ENCODE measurements around the gene CNTNAP2. TPM values are rescaled to one million over a fixed set of nuclear protein-coding genes. Genes with fewer than 3 reads are reported as not detected.

Gene CNTNAP2
- total and polyA plus RNA-seq, 11 donors, result 0.01 to 2.6 (median 0.31) TPM; not detected in 3

DNA sequence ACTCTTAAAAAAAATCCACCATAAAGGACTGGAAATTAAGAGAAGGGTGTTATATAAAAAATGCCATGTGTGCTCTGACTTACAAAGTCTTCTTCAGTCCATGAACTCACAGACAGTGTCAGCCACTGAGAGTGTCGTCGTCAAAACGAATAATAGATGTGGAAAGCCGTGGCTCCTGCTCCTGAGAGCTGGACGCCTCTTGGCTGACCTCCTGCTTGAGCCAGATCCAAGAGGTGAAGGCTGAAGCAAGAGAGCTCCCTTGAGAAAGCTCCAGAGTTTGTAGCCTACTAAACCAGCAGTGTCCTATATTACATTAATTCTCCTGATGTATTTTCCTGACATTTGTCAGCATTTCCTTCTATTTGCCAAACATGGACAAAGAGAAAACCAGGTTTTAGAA, 2239.7 kb downstream of the CNTNAP2 start:
- H3K4me3 ChIP-seq, result no peak overlapping the region
- TF ChIP-seq, protein P1, sequence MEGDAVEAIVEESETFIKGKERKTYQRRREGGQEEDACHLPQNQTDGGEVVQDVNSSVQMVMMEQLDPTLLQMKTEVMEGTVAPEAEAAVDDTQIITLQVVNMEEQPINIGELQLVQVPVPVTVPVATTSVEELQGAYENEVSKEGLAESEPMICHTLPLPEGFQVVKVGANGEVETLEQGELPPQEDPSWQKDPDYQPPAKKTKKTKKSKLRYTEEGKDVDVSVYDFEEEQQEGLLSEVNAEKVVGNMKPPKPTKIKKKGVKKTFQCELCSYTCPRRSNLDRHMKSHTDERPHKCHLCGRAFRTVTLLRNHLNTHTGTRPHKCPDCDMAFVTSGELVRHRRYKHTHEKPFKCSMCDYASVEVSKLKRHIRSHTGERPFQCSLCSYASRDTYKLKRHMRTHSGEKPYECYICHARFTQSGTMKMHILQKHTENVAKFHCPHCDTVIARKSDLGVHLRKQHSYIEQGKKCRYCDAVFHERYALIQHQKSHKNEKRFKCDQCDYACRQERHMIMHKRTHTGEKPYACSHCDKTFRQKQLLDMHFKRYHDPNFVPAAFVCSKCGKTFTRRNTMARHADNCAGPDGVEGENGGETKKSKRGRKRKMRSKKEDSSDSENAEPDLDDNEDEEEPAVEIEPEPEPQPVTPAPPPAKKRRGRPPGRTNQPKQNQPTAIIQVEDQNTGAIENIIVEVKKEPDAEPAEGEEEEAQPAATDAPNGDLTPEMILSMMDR (IDR thresholded peaks at IDR 0.05), result no peak
- no peak for TF ChIP-seq POLR2A (IDR thresholded peaks at IDR 0.05)
- no peaks in the 10 kb centered on the region for H3K9me3 ChIP-seq
- H3K27ac ChIP-seq, result no peak overlapping the region
- peaks cover 0 to 11% (median 0%) of the 10 kb centered on the region in 9 donors for H3K27me3 ChIP-seq
- intact Hi-C loops (cut with DNase I), result no loop called here
- H3K36me3 ChIP-seq, result no peaks in the 10 kb centered on the region
- H3K4me1 ChIP-seq, result peaks cover 0 to 12% (median 0%) of the 10 kb centered on the region in 12 donors
- peak; percentile 41 to 70 (median 57) for DNase-seq
- WGBS, 4 donors, result 34 to 45% (median 40%) methylated on average over 5 of the region's 5 CpGs
- peak in 3 of 4 donors; percentile 71 to 82 (median 72) for ATAC-seq

DNA sequence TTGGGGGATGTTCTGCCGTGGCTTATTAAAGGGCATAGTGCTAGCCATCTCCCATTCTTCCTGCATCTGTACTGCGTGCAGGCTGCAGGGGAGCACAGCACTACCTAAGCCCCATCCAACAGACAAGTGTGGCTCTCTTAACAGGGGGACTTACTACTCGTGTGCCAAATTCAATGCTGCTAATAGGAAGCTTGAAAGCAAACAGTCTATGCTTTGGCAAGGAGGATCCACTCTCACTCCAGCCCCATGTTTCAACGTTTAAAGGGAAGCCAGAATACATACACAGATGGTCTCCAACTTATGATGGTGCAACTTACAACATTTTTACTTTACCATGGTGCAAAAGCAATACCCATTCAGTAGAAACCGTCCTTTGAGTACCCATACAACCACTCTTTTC, 2245.9 kb downstream of the CNTNAP2 start:
- no peak for ATAC-seq
- Histone ChIP-seq H3K9me3 (no peaks in the 10 kb centered on the region), H3K27me3 (no peaks in the 10 kb centered on the region), H3K4me1 (no peaks in the 10 kb centered on the region), H3K27ac (no peak overlapping the region), H3K4me3 (no peak overlapping the region), H3K36me3 (no peaks in the 10 kb centered on the region)
- intact Hi-C loops (cut with DNase I), result no loop called here
- 74 to 81% (median 77%) methylated on average over 4 to 5 of the region's 5 CpGs for WGBS, 4 donors
- DNase-seq, result no peak
- TF ChIP-seq POLR2A (IDR thresholded peaks at IDR 0.05), result no peak
- TF ChIP-seq, protein P1 (IDR thresholded peaks at IDR 0.05), result no peak

DNA sequence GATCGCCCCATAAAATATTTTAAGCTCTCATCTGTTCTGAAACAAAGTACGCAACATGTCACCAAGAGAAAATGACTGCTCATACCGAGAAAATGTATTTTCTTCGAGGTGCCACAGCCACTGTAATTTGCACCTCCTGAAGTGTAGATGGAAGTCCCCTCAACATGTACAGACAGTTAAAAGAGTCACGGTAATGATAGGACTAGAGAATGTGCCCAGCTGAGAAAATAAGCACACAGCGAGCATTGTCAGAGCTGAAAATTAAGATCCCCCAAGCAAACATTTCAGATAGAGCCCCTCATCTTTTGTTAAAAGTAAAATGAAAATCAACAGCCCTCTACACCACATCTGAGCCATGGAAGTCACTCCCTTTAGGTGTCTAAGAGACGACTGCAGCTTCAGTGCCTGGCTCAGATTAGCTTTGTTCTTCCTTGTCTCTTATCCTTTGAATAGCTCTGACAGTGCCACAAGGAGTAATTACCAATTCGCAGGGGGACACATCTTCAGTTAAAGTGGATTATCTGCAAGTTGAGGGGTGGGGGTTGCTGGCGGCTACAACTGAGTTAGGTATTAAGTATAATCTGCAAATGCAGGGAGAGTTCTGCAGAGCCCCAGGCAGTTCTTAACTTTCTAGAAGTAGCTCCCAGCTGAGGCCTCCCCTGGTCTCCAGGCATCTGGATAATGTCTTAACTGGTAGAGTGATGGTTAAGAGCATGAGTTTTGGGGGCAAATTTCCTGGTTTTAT, 2251.3 kb downstream of the CNTNAP2 start:
- DNase-seq (no peak), ATAC-seq (no peak)
- Histone ChIP-seq H3K36me3 (no peaks in the 10 kb centered on the region), H3K27ac (no peak overlapping the region), H3K4me1 (no peaks in the 10 kb centered on the region), H3K4me3 (no peak overlapping the region), H3K27me3 (no peaks in the 10 kb centered on the region), H3K9me3 (no peaks in the 10 kb centered on the region)
- WGBS, 4 donors, result 75 to 80% (median 77%) methylated on average over 9 of the region's 9 CpGs
- intact Hi-C loops (cut with DNase I), result no loop called here
- TF ChIP-seq POLR2A (IDR thresholded peaks at IDR 0.05), result no peak
- TF ChIP-seq, protein P1 (IDR thresholded peaks at IDR 0.05), result no peak

DNA sequence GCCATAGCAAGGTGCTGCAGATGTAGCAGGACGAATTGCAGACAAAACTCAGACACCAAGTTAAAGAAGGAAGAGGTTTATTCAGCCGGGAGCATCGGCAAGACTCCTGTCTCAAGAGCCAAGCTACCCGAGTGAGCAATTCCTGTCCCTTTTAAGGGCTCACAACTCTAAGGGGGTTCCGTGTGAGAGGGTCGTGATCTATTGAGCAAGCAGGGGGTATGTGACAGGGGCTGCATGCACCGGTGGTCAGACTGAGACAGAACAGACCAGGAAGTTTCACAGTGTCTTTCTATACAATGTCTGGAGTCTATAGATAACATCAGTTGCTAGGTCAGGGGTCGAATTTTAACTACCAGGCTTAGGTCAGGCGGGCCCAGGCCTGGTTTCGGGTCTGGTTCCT, 2252.0 kb downstream of the CNTNAP2 start:
- TF ChIP-seq, protein P1 (IDR thresholded peaks at IDR 0.05), result no peak
- TF ChIP-seq POLR2A (IDR thresholded peaks at IDR 0.05), result no peak
- no peak overlapping the region for H3K27ac ChIP-seq
- H3K4me1 ChIP-seq, result no peaks in the 10 kb centered on the region
- ATAC-seq, result no peak
- no peaks in the 10 kb centered on the region for H3K36me3 ChIP-seq
- intact Hi-C loops (cut with DNase I), result no loop called here
- DNase-seq, result no peak
- no peaks in the 10 kb centered on the region for H3K9me3 ChIP-seq
- H3K4me3 ChIP-seq, result no peak overlapping the region
- 79 to 88% (median 81%) methylated on average over 10 of the region's 10 CpGs for WGBS, 4 donors
- H3K27me3 ChIP-seq, result no peaks in the 10 kb centered on the region

Data from heart left ventricle (tissue), 16 donors.